Chondrocyte (in vitro differentiated cells): ENCODE data around the gene UNC5B. TPM values are rescaled to one million over a fixed set of nuclear protein-coding genes. Genes with fewer than 3 reads are reported as not detected.

Experiments
- DNase-seq: peaks from one replicate; pipeline ENCODE4 v3.0.0; 2021; ENCODE audit warnings: mixed read lengths, low spot score
- H3K27ac Mint-ChIP-seq: one replicate; pipeline ENCODE4 v1.8.0; 2021; ENCODE audit warnings: mild to moderate bottlenecking, moderate library complexity, mixed read lengths; ENCODE audit not compliant: unreplicated experiment
- H3K27me3 Mint-ChIP-seq: 2 replicates; pipeline ENCODE4 v1.8.0; 2021; ENCODE audit warnings: low read depth, mixed read lengths
- H3K36me3 Mint-ChIP-seq: 2 replicates; pipeline ENCODE4 v1.8.0; 2021; ENCODE audit warnings: low read depth, mixed read lengths
- H3K4me1 Mint-ChIP-seq: 2 replicates; pipeline ENCODE4 v1.8.0; 2021; ENCODE audit warnings: low read depth, mild to moderate bottlenecking, mixed read lengths
- H3K4me3 Mint-ChIP-seq: one replicate; pipeline ENCODE4 v1.8.0; 2021; ENCODE audit warnings: mild to moderate bottlenecking, moderate library complexity, mixed read lengths; ENCODE audit not compliant: unreplicated experiment
- H3K9me3 Mint-ChIP-seq: 2 replicates; pipeline ENCODE4 v1.8.0; 2021; ENCODE audit warnings: low read depth, mixed read lengths
- CTCF ChIP-seq: fragments of 200-600 bp; sonication (generic); IDR thresholded peaks from 2 replicates; pipeline ENCODE4 v1.5.0; 2021; ENCODE audit warnings: antibody characterized with exemption, mild to moderate bottlenecking, moderate library complexity
- total RNA-seq: library from RNA; stranded (reverse); gene quantifications from 3 replicates; pipeline ENCODE4 v1.2.1, GENCODE V29; 2021

The UNC5B gene
- total RNA-seq, 1 donor from 2014 or later = 57.9 TPM

- Mint-ChIP-seq H3K36me3 (no peaks in the 10 kb centered on the region), H3K4me1 (peaks cover 36% of the 10 kb centered on the region), H3K27ac (peak overlapping the region; percentile 51), H3K4me3 (no peak overlapping the region), H3K9me3 (no peaks in the 10 kb centered on the region), H3K27me3 (no peaks in the 10 kb centered on the region)
- no peak for TF ChIP-seq CTCF
- no peak for DNase-seq
These were observed 10.4 kb downstream of the UNC5B start for GRCh38 chr10:71222601-71223346.

- TF ChIP-seq CTCF = no peak
- Mint-ChIP-seq H3K9me3 (no peaks in the 10 kb centered on the region), H3K4me3 (no peak overlapping the region), H3K27ac (peak overlapping the region; percentile 29), H3K27me3 (no peaks in the 10 kb centered on the region), H3K4me1 (peaks cover 29% of the 10 kb centered on the region), H3K36me3 (no peaks in the 10 kb centered on the region)
- no peak for DNase-seq
These were observed 11.1 kb downstream of the UNC5B start for GRCh38 chr10:71223347-71224058.

- DNase-seq = peak; percentile 60
- Mint-ChIP-seq H3K4me1 (peaks cover 33% of the 10 kb centered on the region), H3K27me3 (no peaks in the 10 kb centered on the region), H3K27ac (no peak overlapping the region), H3K9me3 (no peaks in the 10 kb centered on the region), H3K4me3 (no peak overlapping the region), H3K36me3 (no peaks in the 10 kb centered on the region)
- no peak for TF ChIP-seq CTCF
These were observed 13.1 kb downstream of the UNC5B start for GRCh38 chr10:71225291-71226058.

- Mint-ChIP-seq H3K36me3 (no peaks in the 10 kb centered on the region), H3K27me3 (no peaks in the 10 kb centered on the region), H3K9me3 (no peaks in the 10 kb centered on the region), H3K4me3 (no peak overlapping the region), H3K27ac (no peak overlapping the region), H3K4me1 (peaks cover 29% of the 10 kb centered on the region)
- no peak for TF ChIP-seq CTCF
- DNase-seq = peak; percentile 86
These were observed 16.7 kb downstream of the UNC5B start for GRCh38 chr10:71228875-71229675.
